Psoas muscle (tissue), 8 donors: ENCODE data around the gene PIPOX. TPM values are rescaled to one million over a fixed set of nuclear protein-coding genes. Genes with fewer than 3 reads are reported as not detected.

Source experiments
- ATAC-seq, 4 donors: fragments of 200-7000 bp; cut with Tn5 transposase; one replicate each; pipeline ENCODE4 v1.9.1; 2020; ENCODE audit warnings: moderate library complexity in 3 of 4, mild to moderate bottlenecking in 2 of 4
- DNase-seq, 2 donors: peaks; one replicate each; pipeline ENCODE4 v3.0.0-alpha.2; 2020
- H3K27ac ChIP-seq: fragments of 200-600 bp; one replicate; pipeline ENCODE4 v1.8.0; 2022
- H3K27me3 ChIP-seq, 3 donors: fragments of 200-600 bp in 1 of 3; one replicate each; pipeline versions ENCODE4 v1.6.1 to v1.8.0; 2013 to 2022; ENCODE audit warnings: low read length in 2 of 3, mild to moderate bottlenecking in 2 of 3, moderate library complexity in 1 of 3; ENCODE audit not compliant: insufficient read depth in 3 of 3
- H3K36me3 ChIP-seq, 2 donors: fragments of 200-600 bp in 1 of 2; one replicate each; pipeline versions ENCODE4 v1.6.1 to v1.8.0; 2013 to 2022; ENCODE audit warnings: low read depth in 1 of 2, mild to moderate bottlenecking in 1 of 2, moderate library complexity in 1 of 2; ENCODE audit not compliant: insufficient read depth in 1 of 2
- H3K4me1 ChIP-seq: fragments of 200-600 bp; one replicate; pipeline ENCODE4 v1.8.0; 2022
- H3K4me3 ChIP-seq: fragments of 200-600 bp; one replicate; pipeline ENCODE4 v1.8.0; 2022; ENCODE audit warnings: mild to moderate bottlenecking
- H3K9me3 ChIP-seq: fragments of 200-600 bp; one replicate; pipeline ENCODE4 v1.8.0; 2022
- CTCF ChIP-seq: fragments of 200-600 bp; IDR thresholded peaks from one replicate; pipeline ENCODE4 v1.8.0; 2022; ENCODE audit warnings: antibody characterized with exemption
- WGBS, 3 donors: extraction: QIAGEN DNeasy Blood & Tissue Kit; methylation state at CpG; one replicate each; pipeline versions ENCODE4 v1.1.6 to v1.1.7; 2013; 5-methylcytosine and 5-hydroxymethylcytosine counted together
- intact Hi-C, 2 donors: fragments of 100-400 bp; cut with DNase I; formaldehyde crosslinking; loops; one replicate each; pipeline versions ENCODE4 v1.11.0 to v1.14.2; 2022
- polyA plus RNA-seq, 3 donors: library from polyadenylated mRNA; stranded (reverse); fragments of 200-250 nt; gene quantifications; one replicate each; pipeline ENCODE4 v1.2.3, GENCODE V29; 2013
- total RNA-seq, 4 donors: library from RNA; stranded (reverse); fragmentation: NEBNext Ultra II Directional in 2 of 4; extraction: Animal tissue kit (Norgen Biotek cat#: 25700) in 2 of 4; gene quantifications; one replicate each; pipeline versions ENCODE4 v1.2.1 to v1.2.4, GENCODE V29; 2021 to 2023
- donor health status: healthy with polysubstance abuse.
- donor health status: DM: no; HTN: no; CAD: no; lungs with moderate emphysema.
- donor health status: Bipolar disorder and iron deficiency.
- donor health status: healthy.
- donor health status: DM: yes; HTN: yes; CAD: no.
- donor health status: DM: no; HTN: no; CAD: no.
- donor health status: DM: no; HTN: no; CAD: no.
- donor health status: DM: yes; HTN: yes; CAD: no.

PIPOX gene
- total and polyA plus RNA-seq, 7 donors, result 0.17 to 3.6 (median 0.63) TPM; not detected in 1

- Histone ChIP-seq H3K27me3 (no peaks in the 10 kb centered on the region), H3K9me3 (no peaks in the 10 kb centered on the region), H3K27ac (peak overlapping the region; percentile 21), H3K4me3 (no peak overlapping the region), H3K4me1 (peaks cover 16% of the 10 kb centered on the region), H3K36me3 (peaks cover 11 to 33% of the 10 kb centered on the region in 2 donors)
- ATAC-seq (peak in 3 of 4 donors; percentile 5 to 17 (median 9)), DNase-seq (no peak)
- no peak for TF ChIP-seq CTCF
- WGBS, 3 donors, result 39 to 50% (median 41%) methylated on average over 9 of the region's 9 CpGs
- intact Hi-C loops, result no loop called here
Measured at GRCh38 chr17:29070781-29071180, 27.8 kb downstream of the PIPOX start.

- Histone ChIP-seq H3K9me3 (no peaks in the 10 kb centered on the region), H3K4me3 (no peak overlapping the region), H3K4me1 (peaks cover 16% of the 10 kb centered on the region), H3K27ac (no peak overlapping the region), H3K27me3 (no peaks in the 10 kb centered on the region), H3K36me3 (peaks cover 11 to 38% of the 10 kb centered on the region in 2 donors)
- peak in 1 of 4 donors; percentile 1 for ATAC-seq
- intact Hi-C loops, result no loop called here
- DNase-seq, result no peak
- WGBS, 3 donors, result 87 to 94% (median 91%) methylated on average over 1 of the region's 1 CpG
- no peak for TF ChIP-seq CTCF
Measured at GRCh38 chr17:29071303-29071702, 28.4 kb downstream of the PIPOX start.

GRCh38 chr17:29073045-29073444, 30.1 kb downstream of the PIPOX start:
- Histone ChIP-seq H3K36me3 (peaks cover 11 to 55% of the 10 kb centered on the region in 2 donors), H3K4me3 (no peak overlapping the region), H3K27ac (no peak overlapping the region), H3K4me1 (peaks cover 16% of the 10 kb centered on the region), H3K9me3 (no peaks in the 10 kb centered on the region), H3K27me3 (no peaks in the 10 kb centered on the region)
- 71 to 84% (median 79%) methylated on average over 2 of the region's 2 CpGs for WGBS, 3 donors
- ATAC-seq, result no peak
- no peak for TF ChIP-seq CTCF
- intact Hi-C loops, result no loop called here
- no peak for DNase-seq

- peaks cover 16% of the 10 kb centered on the region for H3K4me1 ChIP-seq
- 62 to 71% (median 66%) methylated on average over 4 of the region's 4 CpGs for WGBS, 3 donors
- DNase-seq (no peak), ATAC-seq (no peak)
- no peaks in the 10 kb centered on the region for H3K9me3 ChIP-seq
- intact Hi-C loops, result no loop called here
- H3K27ac ChIP-seq, result no peak overlapping the region
- no peaks in the 10 kb centered on the region for H3K27me3 ChIP-seq
- peaks cover 11 to 60% of the 10 kb centered on the region in 2 donors for H3K36me3 ChIP-seq
- H3K4me3 ChIP-seq, result no peak overlapping the region
- no peak for TF ChIP-seq CTCF
Measured at GRCh38 chr17:29073520-29073919, 30.6 kb downstream of the PIPOX start.

- peak overlapping the region; percentile 15 for H3K27ac ChIP-seq
- H3K4me3 ChIP-seq, result no peak overlapping the region
- peaks cover 13 to 70% of the 10 kb centered on the region in 2 donors for H3K36me3 ChIP-seq
- no peaks in the 10 kb centered on the region for H3K9me3 ChIP-seq
- peaks cover 15% of the 10 kb centered on the region for H3K4me1 ChIP-seq
- TF ChIP-seq CTCF, result no peak
- ATAC-seq (peak in 2 of 4 donors; percentile 36 to 45), DNase-seq (no peak)
- WGBS, 3 donors, result 38 to 47% (median 42%) methylated on average over 12 of the region's 12 CpGs
- intact Hi-C loops, result no loop called here
- H3K27me3 ChIP-seq, result no peaks in the 10 kb centered on the region
Measured at GRCh38 chr17:29074488-29074887, 31.5 kb downstream of the PIPOX start.
